GM15510 (cell line): ENCODE data around the gene CDKN2B-AS1.

Source experiments
- POLR2A ChIP-seq: IDR thresholded peaks from 3 replicates; pipeline ENCODE4 v1.6.1; 2011; ENCODE audit warnings: borderline replicate concordance; ENCODE audit not compliant: insufficient read length; ENCODE audit errors: extremely low read depth

CDKN2B-AS1 gene

GRCh38 chr9:22068369-22068768, 73.8 kb downstream of the CDKN2B-AS1 start:
- TF ChIP-seq POLR2A = no peak

GRCh38 chr9:22073349-22073748, 78.8 kb downstream of the CDKN2B-AS1 start:
- TF ChIP-seq POLR2A = no peak

- TF ChIP-seq POLR2A = no peak
These were observed 83.5 kb downstream of the CDKN2B-AS1 start for GRCh38 chr9:22078081-22078480.

- no peak for TF ChIP-seq POLR2A
These were observed 85.3 kb downstream of the CDKN2B-AS1 start for GRCh38 chr9:22079873-22080341.

- TF ChIP-seq POLR2A = no peak
These were observed 89.9 kb downstream of the CDKN2B-AS1 start for GRCh38 chr9:22084336-22085035.

GRCh38 chr9:22088053-22088716, 93.6 kb downstream of the CDKN2B-AS1 start:
- no peak for TF ChIP-seq POLR2A

- TF ChIP-seq POLR2A = no peak
These were observed 94.1 kb downstream of the CDKN2B-AS1 start for GRCh38 chr9:22088717-22089061.

- TF ChIP-seq POLR2A = no peak
These were observed 103.1 kb downstream of the CDKN2B-AS1 start for GRCh38 chr9:22097707-22098106.

- TF ChIP-seq POLR2A = no peak
These were observed 104.2 kb downstream of the CDKN2B-AS1 start for GRCh38 chr9:22098643-22099332.

- TF ChIP-seq POLR2A = no peak
These were observed 106.0 kb downstream of the CDKN2B-AS1 start for GRCh38 chr9:22100626-22101025.

- TF ChIP-seq POLR2A = no peak
These were observed 107.8 kb downstream of the CDKN2B-AS1 start for GRCh38 chr9:22102146-22103053.

- no peak for TF ChIP-seq POLR2A
These were observed 109.3 kb downstream of the CDKN2B-AS1 start for GRCh38 chr9:22103685-22104575.

GRCh38 chr9:22105005-22105722, 110.6 kb downstream of the CDKN2B-AS1 start:
- no peak for TF ChIP-seq POLR2A

GRCh38 chr9:22107202-22108045, 112.8 kb downstream of the CDKN2B-AS1 start:
- TF ChIP-seq POLR2A = no peak
